Smooth muscle cell of bladder (primary cell): Measurements from ENCODE around the gene KRT79. TPM values are rescaled to one million over a fixed set of nuclear protein-coding genes. Genes with fewer than 3 reads are reported as not detected.

Experiments
- total RNA-seq: library from RNA; depleted of rRNA; stranded (reverse); fragments of >200 nt; gene quantifications from 2 replicates; pipeline ENCODE4 v1.2.3, GENCODE V29; 2014

The KRT79 gene
- not detected in 2 replicates for total RNA-seq

GRCh38 chr12:52833922-52834726, at the start of gene KRT79:
TSS of gene KRT79 (minus strand) at chr12:52834311. CDS start at chr12:52834260, 51 bp downstream.

DNA sequence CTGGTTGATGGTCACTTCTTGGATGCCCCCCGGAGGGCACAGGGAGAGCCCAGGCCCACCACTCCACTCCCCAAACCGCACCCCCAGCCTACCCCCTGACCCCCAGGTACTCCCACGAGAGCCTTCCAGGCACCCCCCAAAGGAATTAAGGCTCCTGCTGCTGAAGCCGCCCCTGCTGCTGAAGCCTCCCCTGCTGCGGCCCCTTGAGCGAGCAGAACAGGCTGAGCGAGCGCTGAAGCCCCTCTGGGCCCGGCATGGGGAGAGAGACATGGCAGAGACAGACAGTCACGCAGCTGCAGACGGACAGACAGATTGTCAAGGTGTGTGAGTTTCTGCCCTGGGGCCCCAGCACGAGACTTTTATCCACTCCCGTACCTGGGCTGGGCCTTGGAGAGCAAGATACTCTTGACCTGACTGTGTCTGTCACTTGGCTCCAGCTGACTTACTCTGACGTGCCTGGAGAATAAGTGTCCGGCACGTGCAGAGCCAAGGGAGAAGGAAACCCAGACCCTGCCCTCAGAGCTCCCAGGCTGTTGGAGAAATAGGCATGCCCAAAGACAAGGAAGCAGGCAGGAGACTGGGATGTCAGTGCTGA, 14.6 kb upstream of the KRT79 start, which contains the start of gene KRT78:
Gene KRT78, minus strand, starts transcription at position 334 of the 595 bp plus-strand sequence. Its CDS starts 64 bp downstream, at position 270.

GRCh38 chr12:52813885-52814709, 20.0 kb downstream of the KRT79 start, which contains the start of gene KRT4:
TSS of gene KRT4 (minus strand) at chr12:52814116. CDS start at chr12:52814058, 58 bp downstream.

DNA sequence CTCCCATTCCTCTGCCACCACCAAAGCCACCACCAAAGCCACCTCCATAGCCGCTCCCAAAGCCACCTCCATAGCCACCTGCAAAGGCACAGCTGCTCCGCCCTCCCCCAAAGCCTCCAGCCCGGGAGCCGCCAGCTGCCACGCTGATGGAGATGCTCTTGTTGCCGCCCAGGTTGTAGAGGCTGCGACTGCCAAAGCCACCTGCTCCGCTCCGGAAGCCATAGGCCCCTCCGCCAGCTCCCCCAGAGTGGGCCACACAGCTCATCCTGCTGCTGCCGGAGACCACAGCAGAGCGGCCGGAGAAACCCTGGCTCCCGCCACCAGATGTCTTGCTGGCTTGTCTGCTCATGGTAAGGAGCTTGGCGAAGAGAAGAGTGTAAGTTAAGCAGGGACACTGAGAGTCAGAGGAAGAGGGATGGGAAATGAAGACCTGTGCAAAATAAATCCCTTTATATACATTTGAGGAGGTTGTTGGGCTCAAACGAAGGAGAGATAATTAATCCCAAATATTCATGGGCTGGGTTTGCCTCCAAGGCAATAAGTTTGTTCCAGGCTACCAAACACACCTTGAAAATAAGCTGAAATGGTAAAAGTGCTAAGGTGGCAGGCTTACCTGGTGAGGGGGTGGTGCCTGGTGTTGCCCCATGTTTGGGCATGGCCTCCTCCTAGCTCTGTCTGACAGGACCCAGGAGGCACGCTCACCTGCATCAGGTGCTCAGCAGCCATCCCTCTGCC, 38.2 kb downstream of the KRT79 start, which contains the start of gene KRT3:
Gene KRT3, minus strand, starts transcription at position 424 of the 735 bp plus-strand sequence. Its CDS starts 75 bp downstream, at position 349.

DNA sequence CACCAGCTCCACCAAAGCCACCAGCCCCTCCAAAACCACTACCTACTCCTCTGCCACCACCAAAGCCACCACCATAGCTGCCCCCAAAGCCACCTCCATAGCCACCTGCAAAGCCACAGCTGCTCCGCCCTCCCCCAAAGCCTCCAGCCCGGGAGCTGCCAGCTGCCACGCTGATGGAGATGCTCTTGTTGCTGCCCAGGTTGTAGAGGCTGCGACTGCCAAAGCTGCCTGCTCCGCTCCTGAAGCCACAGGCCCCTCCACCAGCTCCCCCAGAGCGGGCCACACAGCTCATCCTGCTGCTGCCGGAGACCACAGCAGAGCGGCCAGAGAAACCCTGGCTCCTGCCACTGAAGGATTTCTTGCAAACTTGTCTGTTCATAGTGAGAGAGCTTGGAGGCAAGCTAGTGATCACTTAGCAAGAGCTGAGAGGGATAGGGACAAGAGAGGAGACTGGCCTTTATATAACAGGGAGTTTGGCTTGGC, 57.2 kb downstream of the KRT79 start, which contains the start of gene KRT76:
Gene KRT76, minus strand, starts transcription at position 433 of the 483 bp plus-strand sequence. Its CDS starts 54 bp downstream, at position 379.

Other genes starting within 250 kb of the KRT79 start
- gene KRT72, start 232.8 kb downstream of the KRT79 start, total RNA-seq, result not detected in 2 replicates
- gene KRT73, start 215.8 kb downstream of the KRT79 start, total RNA-seq, result not detected in 2 replicates
- gene KRT2, start 182.1 kb downstream of the KRT79 start, total RNA-seq, result not detected in 2 replicates
- not detected in 2 replicates for gene KRT1, start 153.9 kb downstream of the KRT79 start, total RNA-seq
- not detected in 2 replicates for gene KRT77, start 130.8 kb downstream of the KRT79 start, total RNA-seq
- gene KRT76, start 57.0 kb downstream of the KRT79 start, total RNA-seq, result not detected in 2 replicates
- gene KRT3, start 38.2 kb downstream of the KRT79 start, total RNA-seq, result not detected in 2 replicates
- gene KRT4, start 20.2 kb downstream of the KRT79 start, total RNA-seq, result 0.14 TPM in 1 of 2 replicates, not detected in the other
- not detected in 2 replicates for gene KRT78, start 14.7 kb upstream of the KRT79 start, total RNA-seq
- gene KRT8, start 70.8 kb upstream of the KRT79 start, total RNA-seq, result 6.7 and 13.4 TPM in 2 replicates
- gene KRT18, start 114.8 kb upstream of the KRT79 start, total RNA-seq, result 66.7 and 246 TPM in 2 replicates
- 1,845 and 2,136 TPM in 2 replicates for gene EIF4B, start 172.1 kb upstream of the KRT79 start, total RNA-seq
- gene TNS2, start 215.8 kb upstream of the KRT79 start, total RNA-seq, result 23.2 and 37.3 TPM in 2 replicates
- gene SPRYD3, start 245.1 kb upstream of the KRT79 start, total RNA-seq, result 17.2 and 31.2 TPM in 2 replicates